MM.1S (cell line): ENCODE measurements around the gene MACROD1.
A peak's percentile ranks its signal among the peaks of the same experiment; 100 is the strongest.

ENCODE experiments used
- DNase-seq: peaks from one replicate; pipeline ENCODE4 v3.0.0-alpha.2; 2015
- H2AFZ ChIP-seq: fragments of 300-600 bp; sonication (generic); 2 replicates; pipeline ENCODE4 v1.6.0; 2016; ENCODE audit warnings: antibody characterized with exemption, low read length
- H3F3A ChIP-seq: fragments of 300-600 bp; sonication (generic); 2 replicates; pipeline ENCODE4 v1.6.1; 2016; ENCODE audit warnings: mild to moderate bottlenecking, antibody characterized with exemption, low read length, moderate library complexity, mixed read lengths; ENCODE audit not compliant: insufficient read depth
- H3K27ac ChIP-seq: fragments of 300-600 bp; sonication (generic); 2 replicates; pipeline ENCODE4 v1.5.1; 2016; ENCODE audit warnings: mild to moderate bottlenecking, low read length
- H3K27me3 ChIP-seq: fragments of 300-600 bp; sonication (generic); replicated peaks from 2 replicates; pipeline ENCODE4 v1.6.0; 2016; ENCODE audit warnings: low read length; ENCODE audit not compliant: insufficient read depth
- H3K36me3 ChIP-seq: fragments of 300-600 bp; sonication (generic); replicated peaks from 2 replicates; pipeline ENCODE4 v1.6.1; 2016; ENCODE audit warnings: mild to moderate bottlenecking, low read length, mixed read lengths; ENCODE audit not compliant: insufficient read depth
- H3K4me1 ChIP-seq: fragments of 300-600 bp; sonication (generic); 2 replicates; pipeline ENCODE4 v1.6.1; 2016; ENCODE audit warnings: low read length, mixed read lengths
- H3K4me2 ChIP-seq: fragments of 300-600 bp; sonication (generic); 2 replicates; pipeline ENCODE4 v1.6.0; 2016; ENCODE audit warnings: low read depth, low read length
- H3K4me3 ChIP-seq: fragments of 300-600 bp; sonication (generic); 2 replicates; pipeline ENCODE4 v1.5.1; 2016; ENCODE audit warnings: low read length, mixed read lengths
- H3K79me2 ChIP-seq: fragments of 300-600 bp; sonication (generic); 2 replicates; pipeline ENCODE4 v1.6.1; 2016; ENCODE audit warnings: mixed run types, low read length, mixed read lengths
- H3K9ac ChIP-seq: fragments of 300-600 bp; sonication (generic); 2 replicates; pipeline ENCODE4 v1.6.1; 2016; ENCODE audit warnings: low read length, mixed read lengths
- H3K9me2 ChIP-seq: fragments of 300-600 bp; sonication (generic); replicated peaks from 2 replicates; pipeline ENCODE4 v1.6.1; 2016; ENCODE audit warnings: mild to moderate bottlenecking, low read length, mixed read lengths; ENCODE audit not compliant: insufficient read depth
- H3K9me3 ChIP-seq: fragments of 300-600 bp; sonication (generic); replicated peaks from 2 replicates; pipeline ENCODE4 v1.6.1; 2016; ENCODE audit warnings: mild to moderate bottlenecking, low read length, mixed read lengths; ENCODE audit not compliant: insufficient read depth
- H4K20me1 ChIP-seq: fragments of 300-600 bp; sonication (generic); 2 replicates; pipeline ENCODE4 v1.6.1; 2016; ENCODE audit warnings: mild to moderate bottlenecking, low read length, moderate library complexity, mixed read lengths; ENCODE audit not compliant: insufficient read depth
- EZH2 ChIP-seq: fragments of 300-600 bp; sonication (generic); optimal IDR thresholded peaks from 2 replicates; pipeline ENCODE3; 2017; ENCODE audit warnings: low read depth, mild to moderate bottlenecking, antibody characterized with exemption, low read length, mixed read lengths
- EZH2phosphoT487 ChIP-seq: fragments of 300-600 bp; sonication (generic); IDR thresholded peaks from 2 replicates; pipeline ENCODE4 v1.6.1; 2018; ENCODE audit warnings: antibody characterized with exemption, low read length
- TF ChIP-seq, protein P1 (sequence below): fragments of 300-600 bp; sonication (generic); IDR thresholded peaks from 2 replicates; pipeline ENCODE4 v1.5.1; 2016; ENCODE audit warnings: antibody characterized with exemption, low read length, mixed read lengths

Gene MACROD1

DNA sequence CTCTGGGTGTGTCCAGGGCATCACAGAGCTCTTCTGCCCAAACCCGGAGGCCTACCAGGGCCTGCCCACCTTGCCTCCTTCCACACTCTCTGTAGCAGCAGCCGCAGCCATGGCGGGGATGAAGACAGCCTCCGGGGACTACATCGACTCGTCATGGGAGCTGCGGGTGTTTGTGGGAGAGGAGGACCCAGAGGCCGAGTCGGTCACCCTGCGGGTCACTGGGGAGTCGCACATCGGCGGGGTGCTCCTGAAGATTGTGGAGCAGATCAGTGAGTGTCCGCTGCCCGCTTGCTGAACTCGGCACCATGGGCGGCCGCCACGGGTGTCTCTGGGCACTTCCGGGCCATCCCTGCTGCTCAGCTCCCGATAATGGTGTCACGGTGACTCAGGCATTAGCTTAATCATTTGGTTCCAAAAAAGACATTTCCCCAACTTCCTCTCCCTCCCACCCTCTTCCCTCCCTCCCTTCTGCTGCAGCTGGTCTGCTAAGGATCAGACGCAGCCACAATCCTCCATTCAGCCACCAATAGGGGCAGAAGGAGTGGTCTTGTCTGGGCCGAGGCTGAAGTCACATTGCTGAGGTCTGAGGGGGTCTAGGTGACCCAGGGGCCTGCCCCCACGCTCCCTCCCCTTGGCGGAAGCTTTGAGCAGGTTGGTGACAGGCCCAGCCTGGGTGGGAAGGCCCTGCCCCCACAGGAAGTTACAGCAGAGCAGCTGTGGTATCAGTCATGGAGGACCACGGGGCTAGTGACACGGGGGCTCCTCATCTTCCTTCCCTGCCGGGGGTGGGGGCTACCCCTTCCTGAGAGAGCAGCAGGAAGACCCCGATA is 41.6 kb upstream of the MACROD1 start:
- Histone ChIP-seq H4K20me1 (no peaks in the 10 kb centered on the region), H3K9ac (peak overlapping the region; percentile 67; the same call in 1 of the 2 replicates), H2AFZ (peak overlapping the region; percentile 37; the same call in 1 of the 2 replicates), H3K9me3 (no peaks in the 10 kb centered on the region), H3K4me2 (peak overlapping the region; percentile 74), H3K27me3 (no peaks in the 10 kb centered on the region), H3K79me2 (peaks cover 14% of the 10 kb centered on the region), H3F3A (no peaks in the 10 kb centered on the region; the same call in 1 of the 2 replicates), H3K36me3 (peaks cover 6% of the 10 kb centered on the region; the same call in 1 of the 2 replicates), H3K27ac (peak overlapping the region; percentile 56; the same call in 1 of the 2 replicates), H3K4me3 (peak overlapping the region; percentile 70), H3K9me2 (no peaks in the 10 kb centered on the region), H3K4me1 (peaks cover 10% of the 10 kb centered on the region)
- no peak for DNase-seq
- TF ChIP-seq EZH2phosphoT487 (no peak), EZH2 (no peak)
- TF ChIP-seq, protein P1, sequence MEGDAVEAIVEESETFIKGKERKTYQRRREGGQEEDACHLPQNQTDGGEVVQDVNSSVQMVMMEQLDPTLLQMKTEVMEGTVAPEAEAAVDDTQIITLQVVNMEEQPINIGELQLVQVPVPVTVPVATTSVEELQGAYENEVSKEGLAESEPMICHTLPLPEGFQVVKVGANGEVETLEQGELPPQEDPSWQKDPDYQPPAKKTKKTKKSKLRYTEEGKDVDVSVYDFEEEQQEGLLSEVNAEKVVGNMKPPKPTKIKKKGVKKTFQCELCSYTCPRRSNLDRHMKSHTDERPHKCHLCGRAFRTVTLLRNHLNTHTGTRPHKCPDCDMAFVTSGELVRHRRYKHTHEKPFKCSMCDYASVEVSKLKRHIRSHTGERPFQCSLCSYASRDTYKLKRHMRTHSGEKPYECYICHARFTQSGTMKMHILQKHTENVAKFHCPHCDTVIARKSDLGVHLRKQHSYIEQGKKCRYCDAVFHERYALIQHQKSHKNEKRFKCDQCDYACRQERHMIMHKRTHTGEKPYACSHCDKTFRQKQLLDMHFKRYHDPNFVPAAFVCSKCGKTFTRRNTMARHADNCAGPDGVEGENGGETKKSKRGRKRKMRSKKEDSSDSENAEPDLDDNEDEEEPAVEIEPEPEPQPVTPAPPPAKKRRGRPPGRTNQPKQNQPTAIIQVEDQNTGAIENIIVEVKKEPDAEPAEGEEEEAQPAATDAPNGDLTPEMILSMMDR = no peak

DNA sequence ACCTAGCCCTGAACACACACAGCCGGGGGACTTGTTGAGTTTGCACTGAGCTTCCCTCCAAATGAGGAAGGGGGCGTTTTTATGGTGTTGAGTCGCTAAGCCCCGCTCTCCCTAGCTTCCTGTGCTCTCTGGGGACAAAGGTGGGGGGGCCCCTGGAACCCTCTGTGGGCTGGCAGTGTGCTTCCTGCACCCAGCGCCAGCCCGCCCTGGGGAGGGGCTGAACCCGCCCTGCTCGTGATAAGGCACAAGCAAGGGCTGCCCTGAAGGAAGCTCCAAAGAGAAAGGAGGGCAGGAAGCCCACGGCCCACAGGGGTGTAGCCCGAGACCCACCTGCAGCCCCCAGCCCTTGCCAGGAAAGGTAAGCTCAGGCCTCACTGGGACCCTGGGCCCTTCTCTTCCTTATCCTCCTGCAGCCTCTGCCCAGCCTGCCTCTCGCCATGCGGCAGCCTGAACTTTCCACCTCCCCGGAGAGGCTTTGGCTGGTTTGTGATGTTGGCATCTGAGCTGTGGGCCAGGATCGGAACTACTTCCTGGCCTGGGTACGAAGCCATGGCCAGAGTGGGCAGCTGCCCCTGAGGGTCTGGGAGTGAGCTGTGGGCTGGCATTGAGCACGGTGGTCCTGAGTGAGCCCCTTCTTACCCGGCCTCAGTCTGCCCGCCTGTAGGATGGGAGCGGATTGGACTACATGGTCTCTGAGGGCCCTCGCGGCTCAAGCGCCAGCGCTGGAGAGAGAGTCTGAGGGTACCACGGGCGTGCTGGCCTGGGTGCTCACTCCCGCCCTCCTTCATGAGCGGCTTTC is 40.7 kb upstream of the MACROD1 start, which contains the start of gene FERMT3:
Gene FERMT3 (plus strand): TSS at position 265 of the 799 bp plus-strand sequence. CDS start 644 bp downstream, outside the sequence.
- Histone ChIP-seq H3K4me3 (peak within 1 kb of the TSS; percentile 70), H3K9me2 (no peaks in the 10 kb centered on the region), H3K27me3 (no peaks in the 10 kb centered on the region), H3K9me3 (no peaks in the 10 kb centered on the region), H3F3A (no peaks in the 10 kb centered on the region; the same call in 1 of the 2 replicates), H3K9ac (peak within 1 kb of the TSS; percentile 67), H3K4me2 (peak within 1 kb of the TSS; percentile 74), H2AFZ (peak within 1 kb of the TSS; percentile 37; the same call in 1 of the 2 replicates), H3K27ac (peak within 1 kb of the TSS; percentile 56; the same call in 1 of the 2 replicates), H3K79me2 (peaks cover 19% of the 10 kb centered on the region), H4K20me1 (no peaks in the 10 kb centered on the region), H3K4me1 (peaks cover 10% of the 10 kb centered on the region), H3K36me3 (peaks cover 8% of the 10 kb centered on the region; the same call in 1 of the 2 replicates)
- DNase-seq = peak; percentile 46
- TF ChIP-seq EZH2phosphoT487 = no peak
- TF ChIP-seq, protein P1 = no peak
- TF ChIP-seq EZH2 = no peak

DNA sequence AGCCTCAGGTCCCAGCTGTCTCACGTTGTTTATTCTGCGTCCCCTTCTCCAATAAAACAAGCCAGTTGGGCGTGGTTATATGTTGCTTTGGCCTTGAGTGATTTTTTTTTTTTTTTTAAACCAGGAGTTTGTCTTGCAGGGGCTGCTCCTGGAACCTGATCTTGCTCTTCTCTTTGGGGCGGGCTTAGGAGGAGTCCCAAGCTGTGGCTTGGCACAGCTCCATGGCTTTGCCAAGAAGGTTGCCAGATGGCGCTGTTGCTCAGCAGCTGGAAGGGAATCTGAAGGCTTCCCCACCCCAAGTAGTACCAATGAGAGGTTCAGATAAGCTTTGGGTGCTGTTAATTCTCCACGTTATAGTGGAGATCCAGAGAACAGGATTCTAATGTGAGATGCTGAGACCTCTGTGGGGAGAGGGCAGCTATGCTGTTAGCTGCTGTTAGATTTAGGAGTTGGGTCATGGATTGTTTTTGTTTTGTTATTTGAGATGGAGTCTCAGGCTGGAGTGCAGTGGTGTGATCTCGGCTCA is 38.6 kb upstream of the MACROD1 start:
- no peaks in the 10 kb centered on the region for H3K9me2 ChIP-seq
- no peaks in the 10 kb centered on the region for H3K27me3 ChIP-seq
- no peak overlapping the region for H3K9ac ChIP-seq
- H3K79me2 ChIP-seq = peaks cover 37% of the 10 kb centered on the region
- H3K4me2 ChIP-seq = no peak overlapping the region
- no peak overlapping the region for H3K4me3 ChIP-seq
- H3K9me3 ChIP-seq = no peaks in the 10 kb centered on the region
- DNase-seq = peak; percentile 65
- no peak for TF ChIP-seq EZH2
- TF ChIP-seq, protein P1 = peak; percentile 71
- peaks cover 10% of the 10 kb centered on the region for H3K4me1 ChIP-seq
- H3K36me3 ChIP-seq = peaks cover 17% of the 10 kb centered on the region; the same call in 1 of the 2 replicates
- no peaks in the 10 kb centered on the region for H4K20me1 ChIP-seq
- no peak overlapping the region for H3K27ac ChIP-seq
- no peak overlapping the region for H2AFZ ChIP-seq
- no peaks in the 10 kb centered on the region; the same call in none of the 2 replicates for H3F3A ChIP-seq
